ENCODE results near the gene DHPS.

The DHPS gene

GRCh38 chr19:12626958-12627357 is 54.7 kb downstream of the DHPS start:
- no peak overlapping the region for H3K4me3 ChIP-seq (ENCODE audit: low read depth, low read length)
- in situ Hi-C loops (cut with HindIII; ENCODE audit: low sequenced_read_pairs): no loop called here
- TF ChIP-seq, protein P1, sequence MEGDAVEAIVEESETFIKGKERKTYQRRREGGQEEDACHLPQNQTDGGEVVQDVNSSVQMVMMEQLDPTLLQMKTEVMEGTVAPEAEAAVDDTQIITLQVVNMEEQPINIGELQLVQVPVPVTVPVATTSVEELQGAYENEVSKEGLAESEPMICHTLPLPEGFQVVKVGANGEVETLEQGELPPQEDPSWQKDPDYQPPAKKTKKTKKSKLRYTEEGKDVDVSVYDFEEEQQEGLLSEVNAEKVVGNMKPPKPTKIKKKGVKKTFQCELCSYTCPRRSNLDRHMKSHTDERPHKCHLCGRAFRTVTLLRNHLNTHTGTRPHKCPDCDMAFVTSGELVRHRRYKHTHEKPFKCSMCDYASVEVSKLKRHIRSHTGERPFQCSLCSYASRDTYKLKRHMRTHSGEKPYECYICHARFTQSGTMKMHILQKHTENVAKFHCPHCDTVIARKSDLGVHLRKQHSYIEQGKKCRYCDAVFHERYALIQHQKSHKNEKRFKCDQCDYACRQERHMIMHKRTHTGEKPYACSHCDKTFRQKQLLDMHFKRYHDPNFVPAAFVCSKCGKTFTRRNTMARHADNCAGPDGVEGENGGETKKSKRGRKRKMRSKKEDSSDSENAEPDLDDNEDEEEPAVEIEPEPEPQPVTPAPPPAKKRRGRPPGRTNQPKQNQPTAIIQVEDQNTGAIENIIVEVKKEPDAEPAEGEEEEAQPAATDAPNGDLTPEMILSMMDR (IDR thresholded peaks at IDR 0.05; ENCODE audit: low read depth, low read length): no peak
- DNase-seq (ENCODE audit: low read depth, low spot score): no peak

Data from astrocyte of the spinal cord (primary cell).